HL-60 (cell line): ENCODE measurements around the gene APLP2.

Experiments used
- POLR2AphosphoS5 ChIP-seq: IDR thresholded peaks from 2 replicates; pipeline ENCODE4 v1.6.1; 2012; ENCODE audit warnings: low read depth
- TF ChIP-seq, protein P1 (sequence below): IDR thresholded peaks from one replicate; pipeline ENCODE4 v1.5.1; 2011; ENCODE audit warnings: low read length, control low read depth, inconsistent platforms; ENCODE audit not compliant: insufficient read depth
- TF ChIP-seq, protein P2 (sequence below): IDR thresholded peaks from 2 replicates; pipeline ENCODE4 v1.6.1; 2012; ENCODE audit warnings: low read depth; ENCODE audit not compliant: insufficient replicate concordance

DNA sequence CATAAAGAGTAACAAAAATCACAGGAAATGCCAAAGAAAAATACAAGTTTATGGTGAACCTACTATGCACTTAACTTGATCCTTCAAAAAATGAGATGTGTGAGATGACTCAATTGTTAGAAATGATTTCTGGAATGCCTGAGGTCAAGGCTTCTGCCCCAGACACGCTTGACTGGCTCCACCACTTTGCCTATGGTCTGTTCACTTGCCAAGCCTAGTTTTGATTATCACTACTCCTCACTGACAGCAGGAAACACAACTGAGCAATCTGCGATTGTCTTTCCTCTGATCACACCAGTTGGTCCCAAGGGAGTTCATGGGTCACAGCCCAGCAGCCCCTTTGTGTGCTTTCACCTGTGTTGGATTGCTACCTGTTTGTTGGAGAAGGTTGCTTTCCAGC lies 46.5 kb upstream of the APLP2 start:
- TF ChIP-seq, protein P1, sequence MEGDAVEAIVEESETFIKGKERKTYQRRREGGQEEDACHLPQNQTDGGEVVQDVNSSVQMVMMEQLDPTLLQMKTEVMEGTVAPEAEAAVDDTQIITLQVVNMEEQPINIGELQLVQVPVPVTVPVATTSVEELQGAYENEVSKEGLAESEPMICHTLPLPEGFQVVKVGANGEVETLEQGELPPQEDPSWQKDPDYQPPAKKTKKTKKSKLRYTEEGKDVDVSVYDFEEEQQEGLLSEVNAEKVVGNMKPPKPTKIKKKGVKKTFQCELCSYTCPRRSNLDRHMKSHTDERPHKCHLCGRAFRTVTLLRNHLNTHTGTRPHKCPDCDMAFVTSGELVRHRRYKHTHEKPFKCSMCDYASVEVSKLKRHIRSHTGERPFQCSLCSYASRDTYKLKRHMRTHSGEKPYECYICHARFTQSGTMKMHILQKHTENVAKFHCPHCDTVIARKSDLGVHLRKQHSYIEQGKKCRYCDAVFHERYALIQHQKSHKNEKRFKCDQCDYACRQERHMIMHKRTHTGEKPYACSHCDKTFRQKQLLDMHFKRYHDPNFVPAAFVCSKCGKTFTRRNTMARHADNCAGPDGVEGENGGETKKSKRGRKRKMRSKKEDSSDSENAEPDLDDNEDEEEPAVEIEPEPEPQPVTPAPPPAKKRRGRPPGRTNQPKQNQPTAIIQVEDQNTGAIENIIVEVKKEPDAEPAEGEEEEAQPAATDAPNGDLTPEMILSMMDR = no peak
- TF ChIP-seq, protein P2, sequence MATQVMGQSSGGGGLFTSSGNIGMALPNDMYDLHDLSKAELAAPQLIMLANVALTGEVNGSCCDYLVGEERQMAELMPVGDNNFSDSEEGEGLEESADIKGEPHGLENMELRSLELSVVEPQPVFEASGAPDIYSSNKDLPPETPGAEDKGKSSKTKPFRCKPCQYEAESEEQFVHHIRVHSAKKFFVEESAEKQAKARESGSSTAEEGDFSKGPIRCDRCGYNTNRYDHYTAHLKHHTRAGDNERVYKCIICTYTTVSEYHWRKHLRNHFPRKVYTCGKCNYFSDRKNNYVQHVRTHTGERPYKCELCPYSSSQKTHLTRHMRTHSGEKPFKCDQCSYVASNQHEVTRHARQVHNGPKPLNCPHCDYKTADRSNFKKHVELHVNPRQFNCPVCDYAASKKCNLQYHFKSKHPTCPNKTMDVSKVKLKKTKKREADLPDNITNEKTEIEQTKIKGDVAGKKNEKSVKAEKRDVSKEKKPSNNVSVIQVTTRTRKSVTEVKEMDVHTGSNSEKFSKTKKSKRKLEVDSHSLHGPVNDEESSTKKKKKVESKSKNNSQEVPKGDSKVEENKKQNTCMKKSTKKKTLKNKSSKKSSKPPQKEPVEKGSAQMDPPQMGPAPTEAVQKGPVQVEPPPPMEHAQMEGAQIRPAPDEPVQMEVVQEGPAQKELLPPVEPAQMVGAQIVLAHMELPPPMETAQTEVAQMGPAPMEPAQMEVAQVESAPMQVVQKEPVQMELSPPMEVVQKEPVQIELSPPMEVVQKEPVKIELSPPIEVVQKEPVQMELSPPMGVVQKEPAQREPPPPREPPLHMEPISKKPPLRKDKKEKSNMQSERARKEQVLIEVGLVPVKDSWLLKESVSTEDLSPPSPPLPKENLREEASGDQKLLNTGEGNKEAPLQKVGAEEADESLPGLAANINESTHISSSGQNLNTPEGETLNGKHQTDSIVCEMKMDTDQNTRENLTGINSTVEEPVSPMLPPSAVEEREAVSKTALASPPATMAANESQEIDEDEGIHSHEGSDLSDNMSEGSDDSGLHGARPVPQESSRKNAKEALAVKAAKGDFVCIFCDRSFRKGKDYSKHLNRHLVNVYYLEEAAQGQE = no peak
- no peak for TF ChIP-seq POLR2AphosphoS5
